Activated naive CD8-positive, alpha-beta T cell treated with anti-CD3 and anti-CD28 coated beads, Interleukin-2, amount 50 U/mL, for 16 hours (primary cell): Measurements from ENCODE around the gene FBXO38.
A peak's percentile ranks its signal among the peaks of the same experiment; 100 is the strongest.

Experiments
- DNase-seq: peaks from one replicate; pipeline ENCODE4 v3.0.0-alpha.2; 2020; ENCODE audit warnings: low read depth, low spot score

The FBXO38 gene

GRCh38 chr5:148383564-148384379 lies at the start of gene FBXO38:
Gene FBXO38 (plus strand): TSS chr5:148383958. CDS start chr5:148394777, 10,819 bp downstream.
- DNase-seq, result peak; percentile 90

- no peak for DNase-seq
Measured at GRCh38 chr5:148335259-148335658, 48.5 kb upstream of the FBXO38 start, which contains the start of gene SPINK9. Gene SPINK9 (plus strand): TSS chr5:148335559. CDS start chr5:148335614, 55 bp downstream.

- DNase-seq, result no peak
Measured at GRCh38 chr5:148336704-148337435, 46.9 kb upstream of the FBXO38 start.

- DNase-seq, result no peak
Measured at GRCh38 chr5:148342371-148343045, 41.2 kb upstream of the FBXO38 start.

GRCh38 chr5:148343046-148343407 lies 40.7 kb upstream of the FBXO38 start:
- DNase-seq, result no peak

- no peak for DNase-seq
Measured at GRCh38 chr5:148343603-148344487, 39.9 kb upstream of the FBXO38 start.

- DNase-seq, result no peak
Measured at GRCh38 chr5:148347706-148348105, 36.1 kb upstream of the FBXO38 start.

- DNase-seq, result no peak
Measured at GRCh38 chr5:148352696-148353095, 31.1 kb upstream of the FBXO38 start.

GRCh38 chr5:148353634-148354033 lies 30.1 kb upstream of the FBXO38 start:
- DNase-seq, result no peak

GRCh38 chr5:148364343-148364742 lies 19.4 kb upstream of the FBXO38 start:
- DNase-seq, result no peak

- DNase-seq, result no peak
Measured at GRCh38 chr5:148368299-148368698, 15.5 kb upstream of the FBXO38 start.

GRCh38 chr5:148372166-148372725 lies 11.5 kb upstream of the FBXO38 start:
- no peak for DNase-seq

GRCh38 chr5:148372893-148373292 lies 10.9 kb upstream of the FBXO38 start:
- DNase-seq, result no peak

- no peak for DNase-seq
Measured at GRCh38 chr5:148374690-148375360, 8.9 kb upstream of the FBXO38 start.

GRCh38 chr5:148376198-148376597 lies 7.6 kb upstream of the FBXO38 start:
- no peak for DNase-seq

GRCh38 chr5:148378670-148379069 lies 5.1 kb upstream of the FBXO38 start:
- no peak for DNase-seq

- DNase-seq, result no peak
Measured at GRCh38 chr5:148379340-148379739, 4.4 kb upstream of the FBXO38 start.

- DNase-seq, result no peak
Measured at GRCh38 chr5:148381906-148382305, 1.9 kb upstream of the FBXO38 start.

GRCh38 chr5:148382961-148383360 lies 797 bp upstream of the FBXO38 start:
- DNase-seq, result no peak

- peak; percentile 0 for DNase-seq
Measured at GRCh38 chr5:148384380-148384737, 601 bp downstream of the FBXO38 start.
